ENCODE measurements around the gene MRPS5.

Gene MRPS5

DNA sequence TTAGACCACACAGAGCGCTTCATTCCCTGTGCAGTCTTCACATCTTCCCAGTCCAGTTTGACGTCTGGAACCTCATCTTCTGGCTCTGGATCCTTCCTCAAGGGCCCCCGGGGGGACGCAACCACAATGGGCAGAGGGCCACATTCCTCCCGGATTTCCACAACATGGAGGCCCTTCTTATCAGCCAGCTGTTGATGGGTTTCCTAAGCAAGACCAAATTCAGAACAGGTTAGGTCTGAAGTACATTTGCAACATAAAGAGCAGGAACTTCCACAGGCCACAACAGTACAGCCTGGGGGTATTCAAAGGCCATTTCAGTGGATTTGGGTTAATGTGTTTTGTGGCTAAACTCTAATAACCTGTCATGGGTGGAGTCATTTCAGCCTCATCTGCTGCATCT is 34.2 kb downstream of the MRPS5 start:
- no peak for DNase-seq

- no peak for DNase-seq
Observed at GRCh38 chr2:95086017-95086416, 35.6 kb downstream of the MRPS5 start.

- DNase-seq, result no peak
Observed at GRCh38 chr2:95082477-95082876, 39.1 kb downstream of the MRPS5 start.

DNA sequence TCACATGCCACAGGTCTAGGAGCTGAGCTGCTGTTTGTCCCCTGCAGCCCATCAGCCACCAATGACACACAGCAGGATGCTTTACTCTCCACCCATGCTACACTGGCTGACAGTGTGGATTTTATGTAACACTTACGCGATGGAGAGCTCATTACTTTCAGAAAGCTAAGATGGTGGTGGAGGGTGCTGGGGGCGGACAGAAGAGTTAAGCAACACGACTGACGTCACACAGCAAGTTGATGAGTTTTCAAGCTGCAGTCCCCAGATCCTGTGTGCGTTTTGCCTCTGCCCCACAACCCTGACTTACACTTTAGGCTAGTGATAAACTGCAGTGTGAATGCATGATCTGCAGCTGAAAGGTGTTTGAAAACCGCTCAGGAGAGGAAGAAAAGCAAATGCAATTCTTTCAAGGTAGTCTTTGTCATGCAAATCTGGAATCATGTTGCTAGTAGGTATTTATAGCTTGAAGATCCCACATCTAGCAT is 42.4 kb downstream of the MRPS5 start:
- DNase-seq, result no peak

DNA sequence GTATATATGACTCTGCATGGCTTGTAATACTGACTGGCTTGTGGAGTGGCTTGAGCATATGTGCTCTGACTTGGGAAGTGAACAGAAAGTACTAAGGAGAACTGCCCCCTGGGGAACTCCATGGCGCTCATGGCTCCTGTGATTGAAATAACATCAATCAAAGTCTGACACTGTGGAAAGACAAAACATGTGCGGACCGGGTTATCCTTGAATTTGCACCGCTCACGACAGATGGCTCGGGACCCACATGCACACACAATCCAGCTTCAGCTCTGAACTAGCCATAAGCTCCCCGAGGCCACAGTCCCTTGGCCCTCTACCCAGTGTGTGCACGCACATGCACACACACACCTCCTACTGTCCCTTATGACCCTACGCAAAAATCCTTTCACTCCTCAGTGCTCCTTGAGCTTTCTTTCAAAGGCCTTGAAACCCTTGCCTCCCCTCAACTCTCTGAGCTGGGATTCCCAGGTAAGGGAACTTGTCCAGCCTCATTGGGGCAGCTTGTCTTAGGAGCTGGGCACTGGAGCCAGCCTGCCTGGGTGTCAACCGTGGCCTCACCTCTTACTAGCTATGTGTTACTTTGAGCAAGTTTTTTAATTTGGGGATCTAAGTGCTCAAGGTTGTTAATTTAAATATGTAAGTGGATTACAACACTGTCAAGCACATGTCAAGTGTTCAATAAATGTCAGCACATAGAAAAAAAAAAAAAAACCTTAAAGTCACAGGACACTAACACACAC is 43.6 kb downstream of the MRPS5 start:
- DNase-seq, result no peak

DNA sequence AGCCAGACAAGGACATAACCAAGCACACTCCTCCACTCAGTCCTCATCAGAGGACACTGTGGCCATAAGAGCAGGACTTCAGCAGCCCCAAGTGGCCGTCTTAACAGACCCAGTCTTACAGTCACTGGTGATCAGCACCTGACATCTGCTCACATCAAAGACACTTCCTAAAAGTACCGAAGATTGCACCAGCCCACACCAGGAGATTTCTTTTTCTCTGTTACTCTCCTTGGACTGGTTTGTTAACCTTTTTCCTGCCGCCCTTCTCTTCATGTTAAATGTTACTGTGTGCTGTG is 44.1 kb downstream of the MRPS5 start:
- no peak for DNase-seq

GRCh38 chr2:95076705-95077529 is 44.7 kb downstream of the MRPS5 start:
- DNase-seq, result peak; percentile 88

DNA sequence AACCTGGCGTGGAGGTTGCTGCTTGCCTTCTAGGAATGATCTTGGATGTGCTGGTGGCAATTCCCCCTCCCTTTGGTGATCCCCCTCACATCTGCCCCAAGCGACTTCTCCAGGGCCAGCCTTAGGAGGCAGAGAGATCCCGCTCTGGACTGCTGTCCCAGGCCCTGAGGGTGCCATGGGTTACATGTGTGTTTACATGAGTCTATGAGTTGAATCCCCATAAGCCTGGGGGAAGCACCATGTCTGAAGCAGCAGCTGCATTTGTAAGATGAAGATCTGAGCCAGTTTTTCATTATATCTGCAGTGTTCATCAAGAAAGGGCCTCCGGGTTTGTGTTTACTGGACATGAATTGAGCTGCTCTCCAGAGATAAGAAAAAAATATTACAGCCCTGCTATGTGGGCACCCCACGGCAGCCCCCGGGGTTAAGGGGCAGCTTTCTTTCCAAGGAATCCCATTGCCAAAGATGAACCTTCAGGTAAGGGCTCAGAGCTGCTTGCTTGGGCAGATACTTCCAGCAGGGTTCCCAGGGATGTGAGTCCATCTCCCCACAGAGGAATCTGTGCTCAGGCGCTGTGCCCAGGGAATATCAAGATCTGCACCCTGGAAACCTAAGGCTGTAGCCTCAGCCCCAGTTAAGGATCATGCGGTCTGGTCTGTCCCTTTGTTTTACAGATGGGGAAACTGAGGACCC is 46.0 kb downstream of the MRPS5 start:
- DNase-seq, result no peak

DNA sequence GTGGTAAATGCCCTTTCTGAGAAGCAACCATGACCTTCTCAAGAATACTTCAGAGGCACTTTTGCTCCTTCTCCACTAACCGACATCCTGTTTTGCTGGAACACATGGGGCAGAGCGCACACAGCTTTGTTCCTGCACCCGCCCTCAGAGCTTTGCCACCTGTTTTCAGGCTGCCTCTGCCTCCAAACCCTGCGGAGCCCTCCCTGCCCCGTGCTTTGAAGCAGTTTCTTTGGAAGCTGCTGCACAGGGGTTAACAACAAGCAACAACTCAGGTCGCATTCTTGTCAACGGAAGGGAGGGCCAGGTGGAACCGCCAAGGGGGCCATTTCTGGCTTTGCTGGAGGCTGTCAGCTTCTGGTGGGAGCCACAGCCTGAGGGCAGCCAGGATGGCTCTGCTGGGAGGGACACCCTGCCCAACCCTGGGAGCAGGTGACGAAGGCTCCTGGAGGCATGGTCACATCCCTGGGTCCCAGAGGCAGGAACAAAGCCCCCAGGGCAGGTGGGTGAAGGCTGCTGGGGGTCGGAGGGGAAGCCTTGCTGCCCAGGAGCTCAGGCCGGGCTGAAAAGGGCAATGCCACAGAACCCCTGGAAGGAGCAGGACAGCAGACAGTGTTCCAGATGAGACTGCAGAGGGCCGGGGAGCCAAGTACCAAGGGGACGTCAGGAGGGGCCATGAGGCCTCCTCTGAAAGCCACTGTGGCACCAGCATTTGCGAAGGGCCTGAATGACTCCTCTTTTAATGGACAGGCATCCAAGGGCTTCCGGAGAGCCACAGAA is 46.8 kb downstream of the MRPS5 start:
- DNase-seq, result no peak

GRCh38 chr2:95073856-95074662 is 47.5 kb downstream of the MRPS5 start:
- DNase-seq, result no peak

- no peak for DNase-seq
Observed at GRCh38 chr2:95072424-95072823, 49.2 kb downstream of the MRPS5 start.

- no peak for DNase-seq
Observed at GRCh38 chr2:95071856-95072255, 49.8 kb downstream of the MRPS5 start.

DNA sequence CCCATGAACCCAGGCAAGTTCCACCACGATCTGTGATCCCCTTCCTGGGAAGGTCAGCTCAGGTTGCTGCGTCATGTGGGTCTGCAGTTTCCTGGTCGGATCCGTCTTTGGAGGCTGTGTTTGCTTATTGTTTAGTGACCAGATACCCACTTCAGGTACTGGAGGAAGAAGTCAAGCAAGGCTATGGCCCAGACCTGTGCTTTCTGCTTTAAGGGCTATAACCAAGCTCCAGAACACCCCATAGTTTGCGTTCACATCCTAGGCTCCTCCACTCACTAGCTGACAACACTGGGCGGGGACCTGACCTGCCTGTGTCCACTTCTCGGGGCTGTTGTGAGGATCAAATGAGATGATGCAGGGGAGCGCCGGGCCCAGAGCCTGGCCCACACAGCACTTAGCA is 52.1 kb downstream of the MRPS5 start:
- DNase-seq, result no peak

DNA sequence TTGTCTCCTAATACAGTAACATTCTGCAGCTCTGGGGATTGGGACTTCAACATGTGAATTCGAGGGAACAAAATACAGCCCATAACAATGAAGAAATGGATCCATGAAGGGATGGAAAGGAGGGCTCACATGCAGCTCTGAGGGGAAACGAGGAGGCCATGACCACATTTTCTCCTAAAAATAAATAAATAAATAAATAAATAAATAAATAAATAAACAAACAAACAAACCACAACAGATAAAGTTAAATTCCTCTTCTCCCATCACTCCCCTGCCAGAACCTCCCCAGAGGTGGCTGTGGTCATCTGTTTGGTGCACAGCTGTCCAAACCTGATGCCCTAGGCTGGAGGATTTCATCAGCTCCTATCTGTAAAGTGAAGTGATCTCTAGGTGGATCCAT is 53.4 kb downstream of the MRPS5 start:
- DNase-seq, result no peak

DNA sequence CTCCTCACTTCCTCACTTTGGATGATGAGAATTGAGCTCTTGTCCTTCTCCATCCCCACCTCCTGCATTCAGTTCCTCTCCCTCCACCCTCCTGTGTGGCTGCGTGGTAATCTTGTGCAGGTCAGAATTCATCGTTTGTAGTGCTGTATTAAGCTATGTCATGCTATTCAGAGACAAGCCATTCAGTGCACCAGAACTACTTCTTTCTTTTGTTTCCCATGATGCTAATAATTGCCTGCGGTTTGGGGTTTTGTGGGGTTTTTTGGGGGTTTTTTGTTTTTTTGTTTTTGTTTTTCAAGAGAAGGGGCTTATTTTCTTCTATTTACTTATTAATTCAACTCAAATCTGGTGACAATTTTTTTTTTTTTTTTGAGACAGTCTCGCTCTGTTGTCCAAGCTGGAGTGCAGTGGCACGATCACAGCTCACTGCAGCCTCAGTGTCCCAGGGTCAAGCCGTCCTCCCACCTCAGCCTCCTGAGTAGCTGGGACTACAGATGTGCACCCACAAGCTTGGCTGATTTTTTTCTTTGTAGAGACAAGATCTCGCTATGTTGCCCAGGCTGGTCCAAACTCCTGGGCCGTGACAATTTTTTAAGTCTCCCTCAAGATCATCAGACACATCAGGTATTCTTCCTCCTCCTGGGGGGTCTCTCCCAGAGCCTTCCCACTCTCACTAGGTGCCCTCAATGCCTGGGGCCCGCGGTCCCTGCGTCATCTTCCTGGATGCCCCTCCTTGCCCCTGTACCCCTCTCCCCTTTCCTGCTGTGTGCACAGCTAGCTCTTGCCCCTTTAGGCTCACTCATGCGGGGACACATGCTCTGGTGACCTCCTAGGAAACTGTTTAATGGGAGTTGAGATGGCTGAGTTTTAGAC is 58.3 kb downstream of the MRPS5 start:
- DNase-seq, result no peak

DNA sequence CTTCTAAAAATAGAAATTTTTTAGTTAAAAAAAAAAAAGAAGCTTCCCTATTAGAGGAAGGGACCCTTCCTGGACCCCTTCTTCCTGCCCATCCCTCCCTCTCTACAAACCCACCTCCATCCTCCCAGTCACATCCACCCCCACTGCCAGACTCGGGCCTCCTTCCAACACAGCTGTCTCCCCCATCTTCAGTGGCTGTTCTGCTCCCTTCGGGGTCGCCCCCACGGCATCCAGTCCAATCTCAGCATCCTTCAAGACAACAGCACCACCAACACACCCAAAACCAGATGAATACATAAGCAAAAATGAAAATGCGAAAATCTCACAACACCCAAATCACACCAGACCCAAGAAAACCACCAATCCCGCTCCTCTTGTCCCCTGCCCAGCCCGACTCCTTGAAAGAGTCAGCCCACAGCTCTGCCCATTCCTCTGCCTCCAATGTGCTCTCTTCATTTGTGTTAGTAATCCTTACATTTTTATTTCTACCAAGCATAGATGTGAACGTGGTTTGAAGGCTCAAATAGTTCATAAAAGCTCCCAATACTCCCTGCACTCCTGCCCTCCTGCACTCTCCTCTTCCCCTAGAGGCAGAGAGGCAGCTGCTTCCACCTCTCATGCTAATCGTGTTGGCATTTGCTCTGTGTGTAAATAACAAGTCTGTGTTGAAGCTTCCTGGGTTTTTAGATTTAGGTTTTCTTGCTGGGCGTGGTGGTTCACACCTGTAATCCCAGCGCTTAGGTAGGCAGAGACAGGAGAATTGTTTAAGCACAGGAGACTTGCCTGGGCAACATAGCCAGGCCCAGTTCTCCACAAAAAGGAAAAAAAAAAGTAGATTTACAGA is 59.1 kb downstream of the MRPS5 start:
- DNase-seq, result no peak

DNA sequence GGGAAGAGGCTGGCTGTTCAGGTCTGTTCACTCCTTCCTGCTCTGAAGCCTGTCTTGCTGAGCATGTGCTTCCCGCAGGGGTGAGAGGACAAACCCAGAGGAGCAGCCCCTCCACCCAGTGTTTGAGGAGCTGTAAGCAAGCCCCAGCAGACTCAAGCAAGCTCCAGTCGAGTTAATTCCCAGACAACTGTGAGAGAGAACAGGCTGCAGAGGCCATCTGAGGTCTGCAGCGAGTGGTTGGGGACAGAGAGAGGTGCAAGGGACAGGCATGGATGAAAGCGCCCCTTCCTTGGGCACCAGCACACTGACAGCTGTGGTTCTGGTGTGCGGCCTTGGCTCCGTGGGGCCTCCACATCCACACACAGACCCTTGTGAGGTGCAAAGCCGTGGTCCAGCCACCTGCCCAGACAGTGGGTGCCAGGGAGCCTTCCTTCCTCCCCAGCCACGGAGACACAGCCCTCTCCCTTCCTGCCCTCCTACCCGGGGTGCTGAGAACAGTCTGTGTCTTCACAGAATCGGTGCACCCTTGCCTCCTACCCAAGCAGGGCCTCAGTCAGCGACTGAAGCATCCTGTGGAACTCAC is 59.9 kb downstream of the MRPS5 start:
- DNase-seq, result no peak

DNA sequence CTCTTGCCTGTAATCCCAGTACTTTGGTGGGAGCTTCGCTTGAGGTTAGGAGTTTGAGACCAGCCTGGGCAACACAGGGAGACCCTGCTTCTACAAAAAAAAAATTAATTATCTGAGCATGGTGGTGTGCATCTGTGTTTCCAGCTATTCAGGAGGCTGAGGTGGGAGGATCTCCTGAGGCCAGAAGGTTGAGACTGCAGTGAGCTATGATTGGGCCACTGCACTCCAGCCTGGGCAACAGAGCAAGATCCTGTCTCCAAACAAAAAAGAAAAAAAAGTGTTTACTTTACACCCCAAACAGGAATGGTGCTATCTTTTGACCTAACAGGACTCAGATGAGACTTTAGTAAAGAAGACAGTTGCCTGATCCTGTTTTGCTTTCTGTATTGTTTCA is 60.5 kb downstream of the MRPS5 start:
- DNase-seq, result no peak

- DNase-seq, result no peak
Observed at GRCh38 chr2:95060446-95061118, 61.0 kb downstream of the MRPS5 start.
